Activated CD4-positive, alpha-beta T cell treated with anti-CD3 and anti-CD28 coated beads, Interleukin-2, amount 10 ng/mL, durations not matched to agents 24 days and 14 days (primary cell): ENCODE measurements around the gene SIX4. TPM values are rescaled to one million over a fixed set of nuclear protein-coding genes. Genes with fewer than 3 reads are reported as not detected.

ENCODE experiments used
- DNase-seq: peaks from one replicate; pipeline ENCODE4 v3.0.0; 2022
- H3K27ac Mint-ChIP-seq: one replicate; pipeline ENCODE4 v1.8.0; 2022; ENCODE audit warnings: mild to moderate bottlenecking, mixed read lengths
- H3K27me3 Mint-ChIP-seq: one replicate; pipeline ENCODE4 v1.8.0; 2022; ENCODE audit warnings: mixed read lengths
- H3K36me3 Mint-ChIP-seq: one replicate; pipeline ENCODE4 v1.8.0; 2022; ENCODE audit warnings: low read depth, mild to moderate bottlenecking, mixed read lengths
- H3K4me1 Mint-ChIP-seq: one replicate; pipeline ENCODE4 v1.8.0; 2021; ENCODE audit warnings: mixed read lengths
- H3K4me3 Mint-ChIP-seq: one replicate; pipeline ENCODE4 v1.8.0; 2022; ENCODE audit warnings: mild to moderate bottlenecking, moderate library complexity, mixed read lengths
- H3K9me3 Mint-ChIP-seq: one replicate; pipeline ENCODE4 v1.8.0; 2021; ENCODE audit warnings: mixed read lengths
- intact Hi-C: fragments of 100-400 bp; cut with micrococcal nuclease; formaldehyde crosslinking; loops from one replicate; pipeline ENCODE4 v1.15.1; 2023
- total RNA-seq: library from RNA; stranded (reverse); gene quantifications from 2 replicates; pipeline ENCODE4 v1.2.3, GENCODE V29; 2022

SIX4 gene
- total RNA-seq, 1 donor from 2014 or later, result 0.23 TPM

DNA sequence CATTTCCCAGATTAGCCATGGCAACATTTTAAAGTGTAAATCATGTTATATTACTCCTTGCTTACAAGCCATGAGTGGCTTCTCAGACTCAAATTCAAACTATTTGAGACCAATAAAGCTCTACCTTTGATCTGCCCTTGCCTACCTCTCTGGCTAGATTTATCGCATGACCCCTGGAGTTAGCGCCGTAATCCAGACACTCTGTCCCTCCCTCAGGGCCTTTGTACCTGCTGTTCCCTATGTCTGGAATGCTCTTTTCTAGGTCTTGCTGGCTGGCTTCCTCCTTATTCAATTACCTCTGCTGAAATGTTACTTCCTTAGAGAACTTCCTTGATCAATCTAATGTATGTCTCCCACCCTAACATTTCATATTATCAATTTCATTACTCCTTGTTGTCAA is 16.3 kb downstream of the SIX4 start:
- H3K36me3 Mint-ChIP-seq, result no peaks in the 10 kb centered on the region
- H3K4me3 Mint-ChIP-seq, result no peak overlapping the region
- intact Hi-C loops, result no loop called here
- peaks cover 35% of the 10 kb centered on the region for H3K27me3 Mint-ChIP-seq
- no peaks in the 10 kb centered on the region for H3K9me3 Mint-ChIP-seq
- no peak overlapping the region for H3K27ac Mint-ChIP-seq
- peak; percentile 29 for DNase-seq
- H3K4me1 Mint-ChIP-seq, result no peaks in the 10 kb centered on the region

DNA sequence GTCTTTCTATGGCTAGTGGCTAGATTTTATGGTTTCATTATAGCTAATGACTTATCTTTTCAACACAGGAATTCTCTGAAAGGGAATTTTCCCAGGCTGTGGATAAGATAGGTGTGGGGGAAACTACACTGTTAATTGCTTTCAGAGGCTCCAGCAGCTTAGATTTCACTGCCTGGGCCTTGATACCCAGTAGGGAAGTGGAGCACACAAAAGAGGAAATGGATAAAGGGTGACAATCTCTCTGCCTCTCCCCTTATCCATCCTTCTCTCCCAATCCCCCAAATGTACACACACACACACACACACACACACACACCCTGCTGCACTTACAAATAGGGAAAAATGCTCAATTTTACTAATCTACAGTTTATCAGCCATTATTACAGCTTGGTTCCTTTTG is 19.1 kb downstream of the SIX4 start:
- Mint-ChIP-seq H3K27ac (no peak overlapping the region), H3K27me3 (peaks cover 24% of the 10 kb centered on the region), H3K4me1 (no peaks in the 10 kb centered on the region), H3K9me3 (peaks cover 8% of the 10 kb centered on the region), H3K36me3 (peaks cover 2% of the 10 kb centered on the region), H3K4me3 (no peak overlapping the region)
- intact Hi-C loops, result no loop called here
- peak; percentile 13 for DNase-seq

DNA sequence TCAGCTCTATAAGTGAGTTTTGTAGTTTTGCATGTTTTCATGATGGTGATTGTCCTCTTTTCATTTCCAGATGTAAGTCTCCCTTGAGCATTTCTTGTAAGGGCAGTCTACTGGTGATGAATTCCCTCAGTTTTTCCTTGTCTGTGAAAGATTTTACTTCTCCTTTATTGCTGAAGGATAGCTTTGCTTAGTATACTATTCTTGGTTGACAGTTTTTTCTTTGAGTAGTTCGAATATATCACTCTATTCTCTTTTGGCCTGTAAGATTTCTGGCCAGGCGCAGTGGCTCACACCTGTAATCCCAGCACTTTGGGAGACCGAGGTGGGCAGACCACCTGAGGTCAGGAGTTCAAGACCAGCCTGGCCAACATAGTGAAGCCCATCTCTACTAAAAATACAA is 23.6 kb downstream of the SIX4 start:
- no peak overlapping the region for H3K27ac Mint-ChIP-seq
- H3K27me3 Mint-ChIP-seq, result peaks cover 15% of the 10 kb centered on the region
- peaks cover 12% of the 10 kb centered on the region for H3K9me3 Mint-ChIP-seq
- no peak for DNase-seq
- no peak overlapping the region for H3K4me3 Mint-ChIP-seq
- no peaks in the 10 kb centered on the region for H3K4me1 Mint-ChIP-seq
- intact Hi-C loops, result no loop called here
- H3K36me3 Mint-ChIP-seq, result peaks cover 2% of the 10 kb centered on the region

DNA sequence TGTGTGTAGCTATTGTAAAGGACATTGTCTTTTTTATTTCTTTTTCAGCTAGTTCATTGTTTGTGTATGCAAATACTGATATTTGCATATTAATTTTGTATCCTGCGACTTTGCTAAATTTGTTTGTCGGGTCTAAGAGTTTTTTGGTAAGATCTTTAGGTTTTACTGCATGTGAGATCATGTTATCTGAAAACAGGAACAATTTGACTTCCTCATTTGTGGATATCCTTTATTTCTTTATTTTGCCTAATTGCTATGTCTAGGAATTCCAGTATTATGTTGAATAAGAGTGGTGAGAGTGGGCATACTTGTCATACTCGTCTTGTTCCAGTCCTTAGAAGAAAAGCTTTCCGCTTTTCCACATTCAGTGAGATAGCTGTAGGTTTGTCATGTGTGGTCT is 28.8 kb downstream of the SIX4 start:
- no peak overlapping the region for H3K4me3 Mint-ChIP-seq
- no peaks in the 10 kb centered on the region for H3K4me1 Mint-ChIP-seq
- H3K27ac Mint-ChIP-seq, result no peak overlapping the region
- intact Hi-C loops, result no loop called here
- no peak for DNase-seq
- H3K9me3 Mint-ChIP-seq, result peaks cover 5% of the 10 kb centered on the region
- H3K27me3 Mint-ChIP-seq, result peaks cover 27% of the 10 kb centered on the region
- no peaks in the 10 kb centered on the region for H3K36me3 Mint-ChIP-seq

DNA sequence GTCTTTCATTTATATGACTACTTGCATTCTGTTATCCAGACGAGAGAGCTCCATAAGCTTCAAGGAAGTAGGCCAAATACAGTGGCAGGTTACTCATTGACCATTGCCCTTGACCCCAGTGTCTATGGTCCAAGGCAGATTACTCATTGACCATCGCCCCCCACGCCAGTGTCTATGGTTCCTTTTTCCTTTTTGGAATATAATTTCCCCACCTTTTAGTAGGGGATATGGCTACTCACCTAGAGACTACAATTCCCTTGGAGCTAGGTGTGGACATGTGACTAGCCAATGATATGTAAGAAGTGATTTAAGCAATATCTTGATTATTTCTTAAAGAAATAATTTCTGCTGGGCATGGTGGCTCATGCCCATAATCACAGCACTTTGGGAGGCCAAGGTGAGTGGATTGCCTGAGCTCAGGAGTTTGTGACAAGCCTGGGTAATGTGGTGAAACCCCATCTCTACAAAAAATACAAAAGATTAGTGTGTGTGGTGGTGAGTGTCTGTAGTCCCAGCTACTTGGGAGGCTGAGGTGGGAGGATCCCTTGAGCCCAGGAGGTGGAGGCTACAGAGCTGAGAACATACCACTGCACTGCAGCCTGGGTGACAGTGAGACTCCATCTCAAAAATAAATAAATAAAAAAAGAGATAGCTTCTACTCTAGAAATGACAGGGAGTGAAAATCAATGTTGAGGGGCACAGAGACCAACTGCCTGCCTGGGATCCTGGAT is 32.6 kb downstream of the SIX4 start:
- H3K4me1 Mint-ChIP-seq, result no peaks in the 10 kb centered on the region
- H3K27me3 Mint-ChIP-seq, result peaks cover 17% of the 10 kb centered on the region
- no peak for DNase-seq
- no peak overlapping the region for H3K4me3 Mint-ChIP-seq
- H3K9me3 Mint-ChIP-seq, result no peaks in the 10 kb centered on the region
- H3K27ac Mint-ChIP-seq, result no peak overlapping the region
- H3K36me3 Mint-ChIP-seq, result no peaks in the 10 kb centered on the region
- intact Hi-C loops, result no loop called here

DNA sequence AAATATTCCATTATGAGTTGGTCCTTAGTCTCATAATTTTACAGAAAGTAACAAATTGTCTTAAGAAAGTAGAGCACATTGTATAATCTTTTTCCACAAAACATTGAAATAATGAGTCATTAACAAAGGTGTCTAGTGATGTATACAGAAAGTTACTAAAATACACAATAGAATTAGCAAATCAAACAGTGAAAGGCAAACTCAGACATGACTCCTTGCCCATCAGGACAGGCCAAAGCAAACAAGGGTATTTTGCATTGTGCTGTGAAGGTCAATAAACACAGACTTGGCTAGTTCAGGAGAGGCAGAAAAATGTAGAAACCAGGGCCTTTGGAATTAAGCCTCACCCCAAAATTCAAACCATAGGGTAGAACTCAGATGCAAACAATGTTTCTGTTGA is 37.3 kb downstream of the SIX4 start:
- Mint-ChIP-seq H3K4me1 (no peaks in the 10 kb centered on the region), H3K27me3 (peaks cover 2% of the 10 kb centered on the region), H3K9me3 (no peaks in the 10 kb centered on the region), H3K27ac (no peak overlapping the region), H3K4me3 (no peak overlapping the region), H3K36me3 (no peaks in the 10 kb centered on the region)
- DNase-seq, result no peak
- intact Hi-C loops, result no loop called here

DNA sequence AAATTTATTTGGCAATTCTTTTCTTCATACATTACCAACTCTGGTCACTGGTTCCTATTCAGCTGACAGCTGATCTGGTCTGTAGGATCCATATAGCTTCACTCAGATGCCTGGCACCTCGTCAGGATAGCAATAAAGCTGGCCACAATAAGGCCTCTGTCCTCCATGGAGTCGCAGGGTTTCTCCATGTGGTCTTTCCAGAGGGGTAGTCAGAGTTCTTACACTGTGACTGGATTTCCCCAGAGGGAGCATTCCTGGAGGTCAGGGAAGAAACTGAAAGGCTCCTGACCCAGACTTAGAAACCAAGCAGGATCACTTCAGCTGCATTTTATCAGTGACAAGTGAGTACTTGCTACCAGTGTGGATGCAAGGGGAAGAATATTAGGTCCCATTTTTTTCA is 39.9 kb downstream of the SIX4 start:
- H3K9me3 Mint-ChIP-seq, result no peaks in the 10 kb centered on the region

DNA sequence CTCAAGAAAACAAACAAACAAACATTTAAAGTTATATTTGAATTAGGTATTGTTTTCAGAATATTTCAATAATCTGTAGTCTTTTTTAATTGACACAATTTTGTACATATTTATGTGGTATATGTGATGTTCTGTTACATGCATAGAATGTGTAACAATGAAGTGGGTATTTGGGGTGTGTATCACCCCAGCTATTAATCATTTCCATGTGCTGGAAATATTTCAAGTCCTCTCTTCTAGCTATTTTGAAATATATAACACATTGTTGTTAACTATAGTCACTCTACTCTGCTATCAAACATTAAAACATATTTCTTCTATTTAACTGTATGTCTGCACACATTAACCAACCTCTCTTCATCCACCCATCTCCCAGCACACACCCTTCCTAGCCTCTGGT is 42.9 kb downstream of the SIX4 start:
- H3K36me3 Mint-ChIP-seq, result no peaks in the 10 kb centered on the region
- no peaks in the 10 kb centered on the region for H3K4me1 Mint-ChIP-seq
- intact Hi-C loops, result no loop called here
- DNase-seq, result no peak
- H3K27ac Mint-ChIP-seq, result no peak overlapping the region
- H3K4me3 Mint-ChIP-seq, result no peak overlapping the region
- H3K9me3 Mint-ChIP-seq, result no peaks in the 10 kb centered on the region
- peaks cover 9% of the 10 kb centered on the region for H3K27me3 Mint-ChIP-seq

More for the DNA sequence above, 39.9 kb downstream of the SIX4 start:
- Mint-ChIP-seq H3K36me3 (no peaks in the 10 kb centered on the region), H3K4me3 (no peak overlapping the region), H3K27ac (no peak overlapping the region), H3K27me3 (peaks cover 7% of the 10 kb centered on the region), H3K4me1 (no peaks in the 10 kb centered on the region)
- intact Hi-C loops, result no loop called here
- no peak for DNase-seq

DNA sequence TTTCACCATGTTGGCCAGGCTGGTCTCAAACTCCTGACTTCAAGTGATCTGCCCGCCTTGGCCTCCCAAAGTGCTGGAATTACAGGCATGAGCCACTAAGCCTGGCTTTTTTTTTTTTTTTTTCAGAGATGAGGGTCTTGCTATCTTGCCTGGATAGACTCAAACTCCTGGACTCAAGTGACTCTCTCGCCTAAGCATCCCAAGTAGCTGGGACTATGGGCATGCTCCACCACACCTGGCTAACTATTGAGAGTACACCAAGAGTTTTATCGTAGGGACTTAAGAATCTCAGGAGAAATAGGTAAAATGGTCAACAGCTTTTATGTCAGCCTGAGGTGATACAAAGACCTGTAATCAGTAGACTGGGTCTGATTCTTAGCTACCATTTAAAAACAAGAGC is 43.6 kb downstream of the SIX4 start:
- Mint-ChIP-seq H3K36me3 (no peaks in the 10 kb centered on the region), H3K9me3 (no peaks in the 10 kb centered on the region), H3K27ac (no peak overlapping the region), H3K27me3 (peaks cover 9% of the 10 kb centered on the region), H3K4me3 (no peak overlapping the region), H3K4me1 (no peaks in the 10 kb centered on the region)
- DNase-seq, result no peak
- intact Hi-C loops, result no loop called here

DNA sequence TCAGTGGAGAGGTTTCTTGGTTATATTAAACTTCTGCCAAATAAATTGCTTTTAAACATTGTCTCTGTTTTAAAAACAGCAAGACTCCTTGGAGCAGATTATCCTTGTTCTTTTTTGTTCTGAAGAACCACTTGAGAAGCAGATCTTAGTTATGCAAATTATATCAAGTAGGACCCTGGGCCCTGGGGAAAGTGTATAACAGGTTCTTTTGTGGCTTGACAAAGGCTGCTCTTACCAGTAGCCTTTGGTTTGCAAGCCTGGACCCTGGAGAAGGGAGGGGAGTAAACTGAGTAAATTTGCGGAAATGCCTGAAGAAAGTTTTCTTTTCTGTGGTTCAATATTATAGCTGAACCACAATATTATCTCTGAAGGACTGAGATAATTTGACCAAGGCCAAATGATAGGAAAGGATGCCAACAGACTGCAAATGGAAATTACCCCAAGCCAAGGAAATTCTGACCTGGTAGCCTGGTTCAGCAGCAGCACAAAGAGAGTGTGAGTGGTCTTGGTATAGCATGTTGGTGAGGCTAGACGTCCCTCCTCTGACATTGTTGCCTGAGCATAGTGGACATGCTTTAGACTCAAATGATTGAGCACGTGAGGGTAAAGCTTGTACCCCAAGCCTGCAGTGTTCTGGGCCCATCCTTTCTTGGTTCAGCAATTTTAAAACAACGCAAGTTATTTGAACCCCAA is 44.4 kb downstream of the SIX4 start:
- Mint-ChIP-seq H3K36me3 (no peaks in the 10 kb centered on the region), H3K9me3 (no peaks in the 10 kb centered on the region), H3K4me3 (no peak overlapping the region), H3K27me3 (peaks cover 9% of the 10 kb centered on the region), H3K4me1 (no peaks in the 10 kb centered on the region), H3K27ac (no peak overlapping the region)
- no peak for DNase-seq
- intact Hi-C loops, result no loop called here

DNA sequence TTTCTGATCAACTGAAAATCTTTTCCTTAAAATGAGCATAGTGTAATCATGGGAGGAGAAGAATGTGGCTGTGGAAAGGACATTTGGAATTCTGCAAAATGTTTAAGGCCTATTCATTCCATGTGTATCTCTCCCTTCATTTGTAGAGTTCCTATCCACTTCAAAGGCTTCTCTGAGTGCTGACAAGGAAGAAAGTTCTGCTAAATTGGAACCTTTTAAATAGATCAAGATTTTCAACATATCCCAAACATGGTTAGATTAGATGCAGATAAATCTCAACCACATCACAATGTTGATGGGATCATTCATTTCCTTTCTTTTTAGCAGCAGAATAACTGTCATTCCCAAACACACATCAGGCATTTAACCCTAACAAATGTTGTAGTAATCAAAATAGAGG is 46.5 kb downstream of the SIX4 start:
- Mint-ChIP-seq H3K27ac (no peak overlapping the region), H3K4me3 (no peak overlapping the region), H3K9me3 (no peaks in the 10 kb centered on the region), H3K4me1 (no peaks in the 10 kb centered on the region), H3K27me3 (peaks cover 9% of the 10 kb centered on the region), H3K36me3 (no peaks in the 10 kb centered on the region)
- intact Hi-C loops, result no loop called here
- DNase-seq, result no peak

DNA sequence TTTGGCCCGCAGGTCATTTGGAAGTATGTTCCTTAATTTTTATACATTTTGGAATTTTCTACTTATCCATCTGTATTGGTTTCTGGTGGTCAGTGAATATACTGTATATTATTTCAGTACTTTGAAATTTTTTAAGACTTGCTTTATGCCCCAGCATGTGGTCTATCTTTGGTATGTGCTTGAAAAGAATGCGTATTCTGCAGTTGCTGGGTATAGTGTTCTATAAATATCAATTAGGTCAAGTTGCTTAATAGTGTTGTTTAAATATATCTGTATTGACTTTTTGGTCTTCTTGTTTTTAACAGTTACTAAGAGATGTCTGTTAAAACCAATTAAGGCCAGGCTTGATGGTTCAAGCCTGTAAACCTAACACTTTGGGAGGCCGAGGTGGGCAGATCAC is 53.2 kb downstream of the SIX4 start:
- Mint-ChIP-seq H3K36me3 (no peaks in the 10 kb centered on the region), H3K9me3 (no peaks in the 10 kb centered on the region), H3K27ac (no peak overlapping the region), H3K4me3 (no peak overlapping the region), H3K27me3 (peaks cover 9% of the 10 kb centered on the region), H3K4me1 (no peaks in the 10 kb centered on the region)
- DNase-seq, result no peak
- intact Hi-C loops, result no loop called here

DNA sequence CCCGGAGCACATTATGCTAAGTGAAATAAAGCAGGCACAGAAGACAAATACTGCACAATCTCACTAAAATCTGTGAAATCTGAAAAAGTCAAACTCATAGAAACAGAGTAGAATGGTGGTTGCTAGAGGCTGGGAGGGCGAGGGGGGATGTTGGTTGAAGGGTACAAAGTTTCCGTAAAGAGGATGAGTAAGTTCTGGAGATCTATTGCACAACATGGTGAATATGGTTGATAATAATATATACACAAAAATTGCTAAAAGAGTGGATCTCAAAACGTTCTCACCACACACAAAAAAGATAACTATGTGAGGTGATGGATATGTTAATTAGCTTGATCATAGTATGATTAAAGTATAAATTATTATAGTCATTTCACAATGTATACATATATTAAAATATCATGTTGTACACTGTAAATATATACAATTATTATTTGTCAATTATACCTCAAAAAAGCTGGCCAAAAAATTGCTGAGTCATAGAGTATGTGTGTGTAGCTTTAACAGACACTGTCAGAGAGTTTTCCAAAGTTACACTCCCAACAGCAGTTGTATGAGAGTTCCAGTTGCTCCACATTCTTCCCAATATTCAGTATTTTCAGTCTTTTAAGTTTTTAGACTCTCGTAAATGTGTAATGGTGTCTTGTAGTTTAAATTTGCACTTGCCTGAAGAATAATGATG is 55.6 kb downstream of the SIX4 start:
- DNase-seq, result no peak

DNA sequence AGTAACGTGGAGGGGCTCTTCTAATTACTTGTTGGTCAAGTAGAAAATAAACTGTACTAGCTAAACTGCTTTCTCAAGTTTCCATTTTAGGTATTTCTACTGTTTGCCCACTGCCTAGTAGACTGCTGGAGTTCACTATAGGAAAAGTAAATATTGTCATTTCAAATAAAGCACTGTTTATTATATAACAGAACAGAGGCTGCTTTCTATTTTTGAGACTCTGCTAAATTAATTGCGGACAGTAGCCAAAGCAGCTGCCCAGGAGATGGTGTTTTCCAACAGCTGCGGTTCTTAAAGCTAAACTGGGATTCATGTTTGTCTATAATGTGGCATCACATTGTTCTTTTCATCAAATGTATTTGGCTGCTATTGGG is 59.0 kb downstream of the SIX4 start:
- no peak overlapping the region for H3K4me3 Mint-ChIP-seq
- H3K27ac Mint-ChIP-seq, result no peak overlapping the region
- intact Hi-C loops, result no loop called here
- no peaks in the 10 kb centered on the region for H3K4me1 Mint-ChIP-seq
- no peaks in the 10 kb centered on the region for H3K36me3 Mint-ChIP-seq
- H3K27me3 Mint-ChIP-seq, result peaks cover 42% of the 10 kb centered on the region
- H3K9me3 Mint-ChIP-seq, result no peaks in the 10 kb centered on the region
- no peak for DNase-seq

More for the DNA sequence above, 55.6 kb downstream of the SIX4 start:
- H3K27ac Mint-ChIP-seq, result no peak overlapping the region
- H3K36me3 Mint-ChIP-seq, result no peaks in the 10 kb centered on the region
- intact Hi-C loops, result no loop called here
- H3K4me3 Mint-ChIP-seq, result no peak overlapping the region
- no peaks in the 10 kb centered on the region for H3K4me1 Mint-ChIP-seq
- H3K9me3 Mint-ChIP-seq, result no peaks in the 10 kb centered on the region
- H3K27me3 Mint-ChIP-seq, result peaks cover 23% of the 10 kb centered on the region
